ES-I3 (cell line): ENCODE measurements around the gene TPCN2.

Experiments
- H3K36me3 ChIP-seq: 2 replicates; pipeline ENCODE4 v1.6.1; 2013; ENCODE audit warnings: mild to moderate bottlenecking, low read length, control low read depth, moderate library complexity; ENCODE audit not compliant: insufficient read depth
- H3K4me1 ChIP-seq: 2 replicates; pipeline ENCODE4 v1.6.1; 2013; ENCODE audit warnings: mild to moderate bottlenecking, control low read depth, low read length; ENCODE audit not compliant: insufficient read depth
- H3K9ac ChIP-seq: 2 replicates; pipeline ENCODE4 v1.6.1; 2013; ENCODE audit warnings: low read depth, mild to moderate bottlenecking, low read length, moderate library complexity
- H3K9me3 ChIP-seq: 2 replicates; pipeline ENCODE4 v1.6.1; 2013; ENCODE audit warnings: mild to moderate bottlenecking, low read length, moderate library complexity; ENCODE audit not compliant: control insufficient read depth, insufficient read depth

The TPCN2 gene

GRCh38 chr11:69114811-69115523 is 66.2 kb downstream of the TPCN2 start:
- Histone ChIP-seq H3K4me1 (no peaks in the 10 kb centered on the region; the same call in 1 of the 2 replicates), H3K36me3 (no peaks in the 10 kb centered on the region), H3K9ac (no peak overlapping the region), H3K9me3 (no peaks in the 10 kb centered on the region)

GRCh38 chr11:69115586-69116560 is 67.1 kb downstream of the TPCN2 start:
- no peaks in the 10 kb centered on the region; the same call in 1 of the 2 replicates for H3K4me1 ChIP-seq
- H3K9ac ChIP-seq = no peak overlapping the region
- H3K36me3 ChIP-seq = no peaks in the 10 kb centered on the region
- no peaks in the 10 kb centered on the region for H3K9me3 ChIP-seq

- Histone ChIP-seq H3K4me1 (peaks cover under 1% of the 10 kb centered on the region; the same call in 1 of the 2 replicates), H3K9ac (no peak overlapping the region), H3K36me3 (no peaks in the 10 kb centered on the region), H3K9me3 (no peaks in the 10 kb centered on the region)
Observed at GRCh38 chr11:69116671-69117070, 67.9 kb downstream of the TPCN2 start.

GRCh38 chr11:69119190-69119589 is 70.5 kb downstream of the TPCN2 start:
- Histone ChIP-seq H3K9me3 (no peaks in the 10 kb centered on the region), H3K4me1 (peaks cover 12% of the 10 kb centered on the region), H3K9ac (no peak overlapping the region), H3K36me3 (no peaks in the 10 kb centered on the region)

- peaks cover 14% of the 10 kb centered on the region for H3K4me1 ChIP-seq
- H3K9me3 ChIP-seq = no peaks in the 10 kb centered on the region
- no peak overlapping the region for H3K9ac ChIP-seq
- H3K36me3 ChIP-seq = no peaks in the 10 kb centered on the region
Observed at GRCh38 chr11:69120096-69120875, 71.6 kb downstream of the TPCN2 start.

- no peaks in the 10 kb centered on the region for H3K36me3 ChIP-seq
- H3K9ac ChIP-seq = no peak overlapping the region
- no peaks in the 10 kb centered on the region for H3K9me3 ChIP-seq
- H3K4me1 ChIP-seq = peaks cover 14% of the 10 kb centered on the region
Observed at GRCh38 chr11:69121021-69121420, 72.3 kb downstream of the TPCN2 start.

- H3K9me3 ChIP-seq = no peaks in the 10 kb centered on the region
- H3K36me3 ChIP-seq = no peaks in the 10 kb centered on the region
- H3K4me1 ChIP-seq = peaks cover 14% of the 10 kb centered on the region
- no peak overlapping the region for H3K9ac ChIP-seq
Observed at GRCh38 chr11:69121621-69122325, 73.0 kb downstream of the TPCN2 start.

GRCh38 chr11:69122326-69122629 is 73.5 kb downstream of the TPCN2 start:
- Histone ChIP-seq H3K9ac (no peak overlapping the region), H3K36me3 (no peaks in the 10 kb centered on the region), H3K4me1 (peaks cover 14% of the 10 kb centered on the region), H3K9me3 (no peaks in the 10 kb centered on the region)

- Histone ChIP-seq H3K9me3 (peaks cover under 1% of the 10 kb centered on the region; the same call in 1 of the 2 replicates), H3K4me1 (peaks cover 14% of the 10 kb centered on the region), H3K36me3 (no peaks in the 10 kb centered on the region), H3K9ac (peak overlapping the region; percentile 52)
Observed at GRCh38 chr11:69122630-69123431, 74.1 kb downstream of the TPCN2 start.

- Histone ChIP-seq H3K9ac (peak overlapping the region; percentile 52), H3K36me3 (no peaks in the 10 kb centered on the region), H3K9me3 (peaks cover 3% of the 10 kb centered on the region; the same call in 1 of the 2 replicates), H3K4me1 (peaks cover 14% of the 10 kb centered on the region)
Observed at GRCh38 chr11:69123593-69124545, 75.1 kb downstream of the TPCN2 start.

- no peaks in the 10 kb centered on the region for H3K36me3 ChIP-seq
- peaks cover 3% of the 10 kb centered on the region; the same call in 1 of the 2 replicates for H3K9me3 ChIP-seq
- peaks cover 14% of the 10 kb centered on the region for H3K4me1 ChIP-seq
- no peak overlapping the region for H3K9ac ChIP-seq
Observed at GRCh38 chr11:69125861-69126260, 77.1 kb downstream of the TPCN2 start.

- Histone ChIP-seq H3K9ac (no peak overlapping the region), H3K4me1 (peaks cover 18% of the 10 kb centered on the region), H3K36me3 (no peaks in the 10 kb centered on the region), H3K9me3 (peaks cover 3% of the 10 kb centered on the region; the same call in 1 of the 2 replicates)
Observed at GRCh38 chr11:69126286-69126685, 77.6 kb downstream of the TPCN2 start.
